Trophoblast cell (in vitro differentiated cells and primary cell): ENCODE data around the gene C9orf152.

Source experiments
- DNase-seq, 2 donors: peaks; one replicate each; pipeline ENCODE4 v3.0.0-alpha.2; 2016
- H2AFZ ChIP-seq: 2 replicates; pipeline ENCODE4 v1.6.1; 2013; ENCODE audit warnings: low read length, moderate library complexity, mild to moderate bottlenecking; ENCODE audit not compliant: insufficient read depth, poor library complexity
- H2AK5ac ChIP-seq: 2 replicates; pipeline ENCODE4 v1.6.1; 2013; ENCODE audit warnings: mild to moderate bottlenecking, low read length
- H2BK120ac ChIP-seq: 2 replicates; pipeline ENCODE4 v1.6.1; 2013; ENCODE audit warnings: low read length, mild to moderate bottlenecking, moderate library complexity; ENCODE audit not compliant: insufficient read depth, poor library complexity
- H2BK12ac ChIP-seq: 2 replicates; pipeline ENCODE4 v1.6.1; 2013; ENCODE audit warnings: mild to moderate bottlenecking, low read length, moderate library complexity
- H2BK5ac ChIP-seq: 2 replicates; pipeline ENCODE4 v1.6.1; 2013; ENCODE audit warnings: low read length, low read depth, moderate library complexity, mild to moderate bottlenecking; ENCODE audit not compliant: poor library complexity
- H3K14ac ChIP-seq: 2 replicates; pipeline ENCODE4 v1.6.1; 2013; ENCODE audit warnings: mild to moderate bottlenecking, low read length
- H3K18ac ChIP-seq: 2 replicates; pipeline ENCODE4 v1.6.1; 2013; ENCODE audit warnings: mild to moderate bottlenecking, low read length
- H3K23ac ChIP-seq: 2 replicates; pipeline ENCODE4 v1.6.1; 2013; ENCODE audit warnings: low read length
- H3K27ac ChIP-seq: 2 replicates; pipeline ENCODE4 v1.5.1; 2013; ENCODE audit warnings: low read depth, mild to moderate bottlenecking, inconsistent platforms, low read length, moderate library complexity
- H3K27me3 ChIP-seq: 2 replicates; pipeline ENCODE4 v1.6.1; 2013; ENCODE audit warnings: inconsistent platforms, mild to moderate bottlenecking, low read length, moderate library complexity; ENCODE audit not compliant: insufficient read depth
- H3K36me3 ChIP-seq, 2 experiments: 1 replicate in 1 of 2; 2 replicates in 1 of 2; pipeline ENCODE4 v1.6.1; 2013; ENCODE audit warnings: low read length in 2 of 2, mild to moderate bottlenecking in 2 of 2, moderate library complexity in 1 of 2; ENCODE audit not compliant: insufficient read depth in 2 of 2, control insufficient read depth in 1 of 2
- H3K4ac ChIP-seq: 2 replicates; pipeline ENCODE4 v1.6.1; 2013; ENCODE audit warnings: low read depth, mild to moderate bottlenecking, low read length, moderate library complexity
- H3K4me1 ChIP-seq, 2 experiments: 1 replicate in 1 of 2; 2 replicates in 1 of 2; pipeline ENCODE4 v1.6.1; 2013; ENCODE audit warnings: low read length in 2 of 2, mild to moderate bottlenecking in 2 of 2, moderate library complexity in 1 of 2; ENCODE audit not compliant: insufficient read depth in 2 of 2, control insufficient read depth in 1 of 2
- H3K4me2 ChIP-seq: 2 replicates; pipeline ENCODE4 v1.6.1; 2013; ENCODE audit warnings: inconsistent platforms, mild to moderate bottlenecking, low read length, moderate library complexity
- H3K4me3 ChIP-seq: 2 replicates; pipeline ENCODE4 v1.5.1; 2013; ENCODE audit warnings: mild to moderate bottlenecking, low read depth, low read length, inconsistent platforms
- H3K79me1 ChIP-seq: one replicate; pipeline ENCODE4 v1.6.1; 2013; ENCODE audit warnings: low read length
- H3K79me2 ChIP-seq: 2 replicates; pipeline ENCODE4 v1.6.1; 2013; ENCODE audit warnings: low read length, mild to moderate bottlenecking; ENCODE audit not compliant: control insufficient read depth, insufficient read depth, poor library complexity
- H3K9ac ChIP-seq: 2 replicates; pipeline ENCODE4 v1.6.1; 2013; ENCODE audit warnings: mild to moderate bottlenecking, low read length
- H3K9me3 ChIP-seq: 2 replicates; pipeline ENCODE4 v1.6.1; 2013; ENCODE audit warnings: low read depth, mild to moderate bottlenecking, control low read depth, inconsistent platforms, low read length; ENCODE audit not compliant: insufficient read depth
- H4K12ac ChIP-seq: 2 replicates; pipeline ENCODE4 v1.6.1; 2013; ENCODE audit warnings: low read depth, mild to moderate bottlenecking, low read length, moderate library complexity
- H4K8ac ChIP-seq: 2 replicates; pipeline ENCODE4 v1.6.1; 2013; ENCODE audit warnings: low read depth, mild to moderate bottlenecking, low read length, moderate library complexity
- H4K91ac ChIP-seq: one replicate; pipeline ENCODE4 v1.6.1; 2013; ENCODE audit warnings: low read depth, mild to moderate bottlenecking, low read length, moderate library complexity
- WGBS: extraction: QIAGEN DNeasy Blood & Tissue Kit; methylation state at CpG from one replicate; pipeline ENCODE4 v1.1.7; 2013; ENCODE audit warnings: missing lambda C conversion rate; ENCODE audit not compliant: insufficient read length, insufficient coverage; ENCODE audit errors: extremely low coverage; 5-methylcytosine and 5-hydroxymethylcytosine counted together

The C9orf152 gene

GRCh38 chr9:110228321-110228720, 20.4 kb upstream of the C9orf152 start:
- Histone ChIP-seq H3K4ac (no peak overlapping the region), H3K36me3 (no peaks in the 10 kb centered on the region), H3K9me3 (no peaks in the 10 kb centered on the region), H2BK12ac (no peak overlapping the region), H3K9ac (no peak overlapping the region), H2AK5ac (no peak overlapping the region), H2BK5ac (no peak overlapping the region), H3K4me3 (no peak overlapping the region), H3K4me1 (no peaks in the 10 kb centered on the region), H2AFZ (no peak overlapping the region), H3K4me2 (no peak overlapping the region), H3K23ac (no peak overlapping the region), H4K12ac (no peak overlapping the region), H3K14ac (no peak overlapping the region), H3K79me1 (no peaks in the 10 kb centered on the region), H3K27ac (no peak overlapping the region), H4K8ac (no peak overlapping the region), H3K79me2 (no peaks in the 10 kb centered on the region), H3K27me3 (no peaks in the 10 kb centered on the region), H2BK120ac (no peak overlapping the region), H3K18ac (no peak overlapping the region), H4K91ac (no peak overlapping the region)
- no CpG with 5 or more reads among the region's 2 CpGs for WGBS
- no peak for DNase-seq

GRCh38 chr9:110224583-110224982, 16.6 kb upstream of the C9orf152 start:
- Histone ChIP-seq H3K18ac (no peak overlapping the region), H2BK12ac (no peak overlapping the region), H3K36me3 (no peaks in the 10 kb centered on the region), H3K4me3 (no peak overlapping the region), H3K14ac (no peak overlapping the region), H4K8ac (no peak overlapping the region), H3K79me1 (no peaks in the 10 kb centered on the region), H4K91ac (no peak overlapping the region), H4K12ac (no peak overlapping the region), H3K23ac (no peak overlapping the region), H3K27me3 (no peaks in the 10 kb centered on the region), H3K9me3 (no peaks in the 10 kb centered on the region), H3K27ac (no peak overlapping the region), H3K4me2 (no peak overlapping the region), H3K9ac (no peak overlapping the region), H2AK5ac (no peak overlapping the region), H3K79me2 (no peaks in the 10 kb centered on the region), H2BK5ac (no peak overlapping the region), H2AFZ (no peak overlapping the region), H3K4ac (no peak overlapping the region), H3K4me1 (no peaks in the 10 kb centered on the region), H2BK120ac (no peak overlapping the region)
- no peak for DNase-seq
- no CpG with 5 or more reads among the region's 3 CpGs for WGBS

GRCh38 chr9:110220809-110221208, 12.8 kb upstream of the C9orf152 start:
- no CpG with 5 or more reads among the region's 3 CpGs for WGBS
- no peaks in the 10 kb centered on the region for H3K36me3 ChIP-seq
- no peaks in the 10 kb centered on the region for H3K79me1 ChIP-seq
- no peak for DNase-seq
- no peaks in the 10 kb centered on the region for H3K27me3 ChIP-seq
- no peak overlapping the region for H3K27ac ChIP-seq
- H3K18ac ChIP-seq, result no peak overlapping the region
- H3K4ac ChIP-seq, result no peak overlapping the region
- H3K4me2 ChIP-seq, result no peak overlapping the region
- H3K23ac ChIP-seq, result no peak overlapping the region
- H2AFZ ChIP-seq, result no peak overlapping the region
- H2BK120ac ChIP-seq, result no peak overlapping the region
- no peaks in the 10 kb centered on the region for H3K79me2 ChIP-seq
- H4K91ac ChIP-seq, result no peak overlapping the region
- H3K9ac ChIP-seq, result no peak overlapping the region
- no peak overlapping the region for H3K14ac ChIP-seq
- no peak overlapping the region for H4K12ac ChIP-seq
- no peak overlapping the region for H2BK5ac ChIP-seq
- no peak overlapping the region for H4K8ac ChIP-seq
- no peak overlapping the region for H2AK5ac ChIP-seq
- no peaks in the 10 kb centered on the region for H3K9me3 ChIP-seq
- no peak overlapping the region for H2BK12ac ChIP-seq
- H3K4me3 ChIP-seq, result no peak overlapping the region
- H3K4me1 ChIP-seq, result no peaks in the 10 kb centered on the region

GRCh38 chr9:110217656-110218099, 9.7 kb upstream of the C9orf152 start:
- Histone ChIP-seq H3K4me2 (no peak overlapping the region), H3K14ac (no peak overlapping the region), H3K23ac (no peak overlapping the region), H2AK5ac (no peak overlapping the region), H4K12ac (no peak overlapping the region), H3K79me2 (no peaks in the 10 kb centered on the region), H2BK12ac (no peak overlapping the region), H3K4me1 (peaks cover 0 to 4% of the 10 kb centered on the region in 2 experiments), H3K27me3 (no peaks in the 10 kb centered on the region), H2BK120ac (no peak overlapping the region), H4K91ac (no peak overlapping the region), H3K18ac (no peak overlapping the region), H3K4ac (no peak overlapping the region), H2BK5ac (no peak overlapping the region), H3K79me1 (no peaks in the 10 kb centered on the region), H2AFZ (no peak overlapping the region), H3K9ac (no peak overlapping the region), H3K9me3 (no peaks in the 10 kb centered on the region), H3K4me3 (no peak overlapping the region), H4K8ac (no peak overlapping the region), H3K27ac (no peak overlapping the region), H3K36me3 (no peaks in the 10 kb centered on the region)
- WGBS, result no CpG with 5 or more reads among the region's 10 CpGs
- peak in 1 of 2 donors; percentile 81 for DNase-seq
